Measurements from ENCODE around the gene RNF103. TPM values are rescaled to one million over a fixed set of nuclear protein-coding genes. Genes with fewer than 3 reads are reported as not detected.

RNF103 gene
- polyA plus RNA-seq, 2 of the 4 experiments (the other 2 are of a cell fraction), result 20.0 to 38.3 TPM

DNA sequence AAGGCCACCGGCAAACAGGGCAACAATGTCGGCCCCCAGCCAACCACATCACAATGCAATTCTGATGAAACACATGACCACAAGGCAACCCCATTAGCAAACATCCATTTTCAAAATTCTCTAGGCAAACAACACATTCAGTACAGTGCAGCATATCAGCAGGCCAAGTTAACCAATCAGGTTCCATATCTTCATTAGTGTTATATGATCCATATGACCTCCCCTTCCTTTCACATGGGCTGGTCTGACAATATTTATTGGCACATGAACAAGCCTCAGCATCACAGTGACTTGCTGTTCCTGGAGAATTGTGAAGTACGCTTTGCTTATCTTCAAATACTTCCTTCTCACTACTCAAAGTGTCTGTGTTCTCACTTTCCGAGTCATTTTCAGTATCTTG is 19.8 kb downstream of the RNF103 start:
- no peak for TF ChIP-seq MYC (IDR thresholded peaks at IDR 0.05; ENCODE audit: borderline replicate concordance, low read length)
- TF ChIP-seq HOXB5 (CRISPR knock-in tag; IDR thresholded peaks at IDR 0.05), result no peak
- TF ChIP-seq FOSB (CRISPR knock-in tag; IDR thresholded peaks at IDR 0.05), result no peak
- TF ChIP-seq KDM5A (IDR thresholded peaks at IDR 0.05), result no peak
- TF ChIP-seq CBX2 (IDR thresholded peaks at IDR 0.05; ENCODE audit: borderline replicate concordance, low read depth), result no peak
- TF ChIP-seq RFX5 (IDR thresholded peaks at IDR 0.05), result no peak
- TF ChIP-seq, protein P1, sequence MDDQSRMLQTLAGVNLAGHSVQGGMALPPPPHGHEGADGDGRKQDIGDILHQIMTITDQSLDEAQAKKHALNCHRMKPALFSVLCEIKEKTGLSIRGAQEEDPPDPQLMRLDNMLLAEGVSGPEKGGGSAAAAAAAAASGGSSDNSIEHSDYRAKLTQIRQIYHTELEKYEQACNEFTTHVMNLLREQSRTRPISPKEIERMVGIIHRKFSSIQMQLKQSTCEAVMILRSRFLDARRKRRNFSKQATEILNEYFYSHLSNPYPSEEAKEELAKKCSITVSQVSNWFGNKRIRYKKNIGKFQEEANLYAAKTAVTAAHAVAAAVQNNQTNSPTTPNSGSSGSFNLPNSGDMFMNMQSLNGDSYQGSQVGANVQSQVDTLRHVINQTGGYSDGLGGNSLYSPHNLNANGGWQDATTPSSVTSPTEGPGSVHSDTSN (IDR thresholded peaks at IDR 0.05), result no peak
- TF ChIP-seq TP53 (CRISPR knock-in tag; IDR thresholded peaks at IDR 0.05), result no peak
- no peak for TF ChIP-seq CEBPB (IDR thresholded peaks at IDR 0.05)
- TF ChIP-seq, protein P2, sequence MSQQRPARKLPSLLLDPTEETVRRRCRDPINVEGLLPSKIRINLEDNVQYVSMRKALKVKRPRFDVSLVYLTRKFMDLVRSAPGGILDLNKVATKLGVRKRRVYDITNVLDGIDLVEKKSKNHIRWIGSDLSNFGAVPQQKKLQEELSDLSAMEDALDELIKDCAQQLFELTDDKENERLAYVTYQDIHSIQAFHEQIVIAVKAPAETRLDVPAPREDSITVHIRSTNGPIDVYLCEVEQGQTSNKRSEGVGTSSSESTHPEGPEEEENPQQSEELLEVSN (IDR thresholded peaks at IDR 0.05; ENCODE audit: borderline replicate concordance, low read depth), result no peak
- no peak for TF ChIP-seq JUNB (IDR thresholded peaks at IDR 0.05)
- no peak for TF ChIP-seq SREBF2 (IDR thresholded peaks at IDR 0.05)
- no peak overlapping the region for H3K4me2 ChIP-seq
- no peaks in the 10 kb centered on the region for H3K9me3 ChIP-seq
- ATAC-seq (no peak), FAIRE-seq (no peak), DNase-seq (ENCODE audit: low read depth in 1 of 2, low spot score in 1 of 2) (no peak)
- POLR2A ChIA-PET, result no interaction called here
- CTCF ChIA-PET, result interaction anchor here (2.0 kb wide), 1 partner anchor 10 kb away, joined by 4 read pairs; no protein-coding TSS in a partner anchor
- WGBS (ENCODE audit: missing lambda C conversion rate), result 95% methylated on average over 4 of the region's 4 CpGs
- H3K4me1 ChIP-seq, result no peaks in the 10 kb centered on the region
- H3K27ac ChIP-seq, result no peak overlapping the region
- no peak overlapping the region for H3K4me3 ChIP-seq

DNA sequence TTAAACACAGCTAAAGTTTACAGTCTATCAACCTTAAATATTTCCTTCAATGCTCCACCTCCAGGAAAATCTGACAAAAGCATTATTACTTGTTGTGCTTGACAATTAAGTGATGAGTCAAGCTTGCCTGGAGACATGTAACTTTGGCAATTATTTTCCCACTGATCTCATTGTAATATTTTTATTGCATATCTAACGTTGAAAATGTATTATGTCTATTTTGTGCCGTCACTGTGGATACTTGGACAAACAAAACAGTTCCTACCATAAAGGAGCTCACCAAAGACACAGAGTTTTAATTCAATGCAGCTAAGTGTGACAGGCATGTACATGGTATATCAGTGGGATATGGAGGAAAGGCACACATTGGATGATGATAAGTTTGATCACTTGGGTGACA is 24.7 kb downstream of the RNF103 start:
- no peak for ATAC-seq
- Histone ChIP-seq H3K4me2 (no peak overlapping the region), H3K4me3 (no peak overlapping the region), H3K4me1 (no peaks in the 10 kb centered on the region), H3K27ac (no peak overlapping the region), H3K9me3 (no peaks in the 10 kb centered on the region)
- no peak for FAIRE-seq
- no peak for TF ChIP-seq KDM1A (IDR thresholded peaks at IDR 0.05; ENCODE audit: low read depth)
- WGBS (ENCODE audit: missing lambda C conversion rate), result 82% methylated on average over 2 of the region's 2 CpGs
- POLR2A ChIA-PET, result interaction anchor here (0.5 kb wide), 1 partner anchor 494 kb away, joined by 6 read pairs; no protein-coding TSS in a partner anchor
- CTCF ChIA-PET, result no interaction called here
- DNase-seq (ENCODE audit: low read depth in 1 of 2, low spot score in 1 of 2), result no peak

DNA sequence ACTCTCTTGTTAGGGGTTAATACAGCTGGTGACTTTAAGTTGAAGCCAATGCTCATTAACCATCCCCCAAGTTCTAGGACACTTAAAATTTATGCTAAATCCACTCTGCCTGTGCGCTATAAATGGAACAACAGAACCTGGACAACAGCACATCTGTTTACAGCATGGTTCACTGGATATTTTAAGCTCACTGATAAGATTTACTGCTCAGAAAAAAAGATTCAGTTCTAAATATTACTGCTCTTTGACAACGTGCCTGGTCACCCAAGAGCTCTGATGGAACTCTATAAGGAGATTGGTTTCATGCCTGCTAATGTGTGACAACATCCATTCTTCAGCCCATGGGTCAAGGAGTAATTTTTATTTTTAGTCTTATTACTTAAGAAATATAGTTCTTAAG is 27.5 kb downstream of the RNF103 start:
- Histone ChIP-seq H3K4me3 (no peak overlapping the region), H3K4me2 (no peak overlapping the region), H3K4me1 (no peaks in the 10 kb centered on the region), H3K9me3 (no peaks in the 10 kb centered on the region), H3K27ac (no peak overlapping the region)
- no peak for ATAC-seq
- ChIA-PET POLR2A (no interaction called here), CTCF (no interaction called here)
- no peak for DNase-seq (ENCODE audit: low read depth in 1 of 2, low spot score in 1 of 2)
- WGBS (ENCODE audit: missing lambda C conversion rate), result 81% methylated on average over 2 of the region's 2 CpGs
- FAIRE-seq, result no peak
- TF ChIP-seq, protein P3, sequence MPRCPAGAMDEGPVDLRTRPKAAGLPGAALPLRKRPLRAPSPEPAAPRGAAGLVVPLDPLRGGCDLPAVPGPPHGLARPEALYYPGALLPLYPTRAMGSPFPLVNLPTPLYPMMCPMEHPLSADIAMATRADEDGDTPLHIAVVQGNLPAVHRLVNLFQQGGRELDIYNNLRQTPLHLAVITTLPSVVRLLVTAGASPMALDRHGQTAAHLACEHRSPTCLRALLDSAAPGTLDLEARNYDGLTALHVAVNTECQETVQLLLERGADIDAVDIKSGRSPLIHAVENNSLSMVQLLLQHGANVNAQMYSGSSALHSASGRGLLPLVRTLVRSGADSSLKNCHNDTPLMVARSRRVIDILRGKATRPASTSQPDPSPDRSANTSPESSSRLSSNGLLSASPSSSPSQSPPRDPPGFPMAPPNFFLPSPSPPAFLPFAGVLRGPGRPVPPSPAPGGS (IDR thresholded peaks at IDR 0.05), result no peak
- no peak for TF ChIP-seq EHMT2 (IDR thresholded peaks at IDR 0.05; ENCODE audit: low read depth)
- no peak for TF ChIP-seq BHLHE40 (IDR thresholded peaks at IDR 0.05; ENCODE audit: low read depth, low read length)
- no peak for TF ChIP-seq MAZ (IDR thresholded peaks at IDR 0.05; ENCODE audit: borderline replicate concordance, low read depth, low read length)
- TF ChIP-seq RARB (CRISPR knock-in tag; IDR thresholded peaks at IDR 0.05), result no peak

DNA sequence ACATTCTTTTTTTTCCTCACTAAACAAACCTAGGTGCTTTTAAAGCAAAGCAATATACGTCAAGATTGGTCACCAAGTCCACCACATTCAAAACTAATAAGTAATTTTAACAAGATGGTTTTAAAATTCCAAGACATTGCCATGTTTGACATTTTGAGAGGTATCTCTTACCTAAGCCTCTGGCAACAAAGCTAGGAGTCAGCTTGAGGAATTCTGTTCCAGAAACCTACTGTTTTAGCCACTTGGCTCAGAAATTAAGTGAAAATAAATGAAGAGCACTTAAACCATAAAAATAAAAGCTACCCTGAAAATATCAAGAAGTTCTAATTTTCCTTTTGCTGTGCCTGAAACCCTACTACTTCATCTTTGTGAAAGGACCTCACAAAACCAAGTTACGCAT is 30.4 kb downstream of the RNF103 start:
- FAIRE-seq, result no peak
- Histone ChIP-seq H3K4me3 (no peak overlapping the region), H3K4me2 (no peak overlapping the region), H3K9me3 (no peaks in the 10 kb centered on the region), H3K27ac (no peak overlapping the region), H3K4me1 (no peaks in the 10 kb centered on the region)
- CTCF ChIA-PET, result interaction anchor here (0.6 kb wide), 1 partner anchor 112 kb away, joined by 3 read pairs; no protein-coding TSS in a partner anchor
- POLR2A ChIA-PET, result no interaction called here
- WGBS (ENCODE audit: missing lambda C conversion rate), result 88% methylated on average over 2 of the region's 2 CpGs
- no peak for ATAC-seq
- DNase-seq (ENCODE audit: low read depth in 1 of 2, low spot score in 1 of 2), result no peak
- TF ChIP-seq EHMT2 (IDR thresholded peaks at IDR 0.05; ENCODE audit: low read depth), result no peak
- TF ChIP-seq, protein P4, sequence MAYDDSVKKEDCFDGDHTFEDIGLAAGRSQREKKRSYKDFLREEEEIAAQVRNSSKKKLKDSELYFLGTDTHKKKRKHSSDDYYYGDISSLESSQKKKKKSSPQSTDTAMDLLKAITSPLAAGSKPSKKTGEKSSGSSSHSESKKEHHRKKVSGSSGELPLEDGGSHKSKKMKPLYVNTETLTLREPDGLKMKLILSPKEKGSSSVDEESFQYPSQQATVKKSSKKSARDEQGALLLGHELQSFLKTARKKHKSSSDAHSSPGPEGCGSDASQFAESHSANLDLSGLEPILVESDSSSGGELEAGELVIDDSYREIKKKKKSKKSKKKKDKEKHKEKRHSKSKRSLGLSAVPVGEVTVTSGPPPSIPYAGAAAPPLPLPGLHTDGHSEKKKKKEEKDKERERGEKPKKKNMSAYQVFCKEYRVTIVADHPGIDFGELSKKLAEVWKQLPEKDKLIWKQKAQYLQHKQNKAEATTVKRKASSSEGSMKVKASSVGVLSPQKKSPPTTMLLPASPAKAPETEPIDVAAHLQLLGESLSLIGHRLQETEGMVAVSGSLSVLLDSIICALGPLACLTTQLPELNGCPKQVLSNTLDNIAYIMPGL (CRISPR knock-in tag; IDR thresholded peaks at IDR 0.05; ENCODE audit: borderline replicate concordance), result no peak
- no peak for TF ChIP-seq POLR2A (IDR thresholded peaks at IDR 0.05; ENCODE audit: low read length)
- no peak for TF ChIP-seq SREBF2 (IDR thresholded peaks at IDR 0.05)
- TF ChIP-seq NPAS2 (CRISPR knock-in tag; IDR thresholded peaks at IDR 0.05; ENCODE audit: borderline replicate concordance), result no peak
- no peak for TF ChIP-seq GATA3 (IDR thresholded peaks at IDR 0.05; ENCODE audit: borderline replicate concordance)
- no peak for TF ChIP-seq CHD4 (IDR thresholded peaks at IDR 0.05; ENCODE audit: borderline replicate concordance)
- no peak for TF ChIP-seq CBX8 (IDR thresholded peaks at IDR 0.05)
- TF ChIP-seq ZSCAN20 (CRISPR knock-in tag; IDR thresholded peaks at IDR 0.05), result no peak
- TF ChIP-seq, protein P5, sequence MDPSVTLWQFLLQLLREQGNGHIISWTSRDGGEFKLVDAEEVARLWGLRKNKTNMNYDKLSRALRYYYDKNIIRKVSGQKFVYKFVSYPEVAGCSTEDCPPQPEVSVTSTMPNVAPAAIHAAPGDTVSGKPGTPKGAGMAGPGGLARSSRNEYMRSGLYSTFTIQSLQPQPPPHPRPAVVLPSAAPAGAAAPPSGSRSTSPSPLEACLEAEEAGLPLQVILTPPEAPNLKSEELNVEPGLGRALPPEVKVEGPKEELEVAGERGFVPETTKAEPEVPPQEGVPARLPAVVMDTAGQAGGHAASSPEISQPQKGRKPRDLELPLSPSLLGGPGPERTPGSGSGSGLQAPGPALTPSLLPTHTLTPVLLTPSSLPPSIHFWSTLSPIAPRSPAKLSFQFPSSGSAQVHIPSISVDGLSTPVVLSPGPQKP (IDR thresholded peaks at IDR 0.05; ENCODE audit: low read depth, low read length), result no peak
- TF ChIP-seq, protein P6, sequence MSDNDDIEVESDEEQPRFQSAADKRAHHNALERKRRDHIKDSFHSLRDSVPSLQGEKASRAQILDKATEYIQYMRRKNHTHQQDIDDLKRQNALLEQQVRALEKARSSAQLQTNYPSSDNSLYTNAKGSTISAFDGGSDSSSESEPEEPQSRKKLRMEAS (IDR thresholded peaks at IDR 0.05), result no peak
- TF ChIP-seq MAZ (IDR thresholded peaks at IDR 0.05; ENCODE audit: borderline replicate concordance, low read depth, low read length), result no peak
- no peak for TF ChIP-seq HOXB5 (CRISPR knock-in tag; IDR thresholded peaks at IDR 0.05)
- TF ChIP-seq ESRRA (IDR thresholded peaks at IDR 0.05; ENCODE audit: borderline replicate concordance, low read length), result no peak

Measured in A549 (cell line).